Thyroid gland (tissue), 4 donors: Measurements from ENCODE around the gene PRSS27.

Experiments
- CTCF ChIP-seq, 6 experiments: fragments of 200-600 bp in 3 of 6; fragments of 450-650 bp in 3 of 6; sonication (generic) in 3 of 6; IDR thresholded peaks; one replicate each; pipeline ENCODE4 v1.5.1; 2016 to 2019; ENCODE audit warnings: antibody characterized with exemption in 6 of 6, mild to moderate bottlenecking in 2 of 6, inconsistent platforms in 1 of 6, moderate library complexity in 1 of 6
- POLR2A ChIP-seq, 2 donors: fragments of 450-650 bp; IDR thresholded peaks; one replicate each; pipeline ENCODE4 v1.6.1; 2017; ENCODE audit warnings: antibody characterized with exemption in 2 of 2, mild to moderate bottlenecking in 2 of 2, moderate library complexity in 1 of 2

GRCh38 chr16:2710711-2711231 is 9.3 kb downstream of the PRSS27 start:
- TF ChIP-seq CTCF (IDR thresholded peaks at IDR 0.05) (no peak), POLR2A (IDR thresholded peaks at IDR 0.05) (no peak)
